Measurements from ENCODE around the gene FSD2.

DNA sequence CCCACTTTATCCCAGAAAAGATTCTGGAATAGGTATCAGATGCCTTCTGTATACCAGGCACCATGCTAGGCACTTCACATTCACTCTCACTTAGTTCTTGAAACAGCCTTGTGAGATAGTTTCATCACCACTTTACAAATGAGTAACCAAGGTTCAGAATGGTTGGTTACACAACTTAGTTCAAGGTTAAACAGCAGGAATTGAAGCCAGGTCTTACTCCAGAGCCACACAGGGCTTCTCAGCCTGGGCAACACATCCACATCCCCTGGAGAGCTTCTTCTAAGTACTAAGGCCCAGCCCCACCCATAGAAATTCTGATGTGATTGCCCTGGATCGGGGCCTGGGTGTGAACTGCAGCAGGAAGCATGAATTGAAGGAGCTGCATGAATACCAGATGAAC is 22.2 kb upstream of the FSD2 start:
- TF ChIP-seq GATA2 (IDR thresholded peaks at IDR 0.05; ENCODE audit: low read depth, low read length) (no peak), GATA3 (IDR thresholded peaks at IDR 0.05; ENCODE audit: low read depth, low read length) (no peak)

All from SH-SY5Y (cell line).